ENCODE results near the gene TXK. TPM values are rescaled to one million over a fixed set of nuclear protein-coding genes. Genes with fewer than 3 reads are reported as not detected.

The TXK gene
- total RNA-seq, 4 donors from 2014 or later: 1.5 to 9.9 (median 3.2) TPM

- no peak for TF ChIP-seq CTCF (IDR thresholded peaks at IDR 0.05; ENCODE audit: low read depth)
Observed at GRCh38 chr4:48073567-48074103, 60.4 kb downstream of the TXK start.

DNA sequence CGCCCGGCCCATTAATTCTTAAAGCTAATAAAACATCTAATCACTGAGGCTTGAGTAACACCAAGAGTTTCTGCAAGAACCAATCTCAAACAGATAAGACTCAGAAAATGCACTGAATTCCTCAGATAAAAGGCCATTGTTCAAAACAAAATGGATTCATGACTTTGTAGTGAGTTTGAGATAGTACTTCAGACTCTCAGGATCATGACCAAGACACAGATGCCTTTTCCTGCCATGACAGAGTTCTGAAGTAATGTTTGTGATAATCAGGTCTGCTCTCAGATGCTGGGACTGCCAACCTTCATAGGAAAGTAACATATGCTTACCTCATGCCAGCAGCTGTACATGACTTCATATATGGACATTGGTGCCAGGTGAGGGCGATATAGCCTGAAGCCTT lies 62.9 kb downstream of the TXK start:
- TF ChIP-seq CTCF (IDR thresholded peaks at IDR 0.05; ENCODE audit: low read depth): no peak

GRCh38 chr4:48069026-48069425 lies 65.0 kb downstream of the TXK start:
- TF ChIP-seq CTCF (IDR thresholded peaks at IDR 0.05; ENCODE audit: low read depth): no peak

- TF ChIP-seq CTCF (IDR thresholded peaks at IDR 0.05; ENCODE audit: low read depth): no peak
Observed at GRCh38 chr4:48068182-48068581, 65.9 kb downstream of the TXK start.

- no peak for TF ChIP-seq CTCF (IDR thresholded peaks at IDR 0.05; ENCODE audit: low read depth)
Observed at GRCh38 chr4:48067536-48067935, 66.5 kb downstream of the TXK start.

DNA sequence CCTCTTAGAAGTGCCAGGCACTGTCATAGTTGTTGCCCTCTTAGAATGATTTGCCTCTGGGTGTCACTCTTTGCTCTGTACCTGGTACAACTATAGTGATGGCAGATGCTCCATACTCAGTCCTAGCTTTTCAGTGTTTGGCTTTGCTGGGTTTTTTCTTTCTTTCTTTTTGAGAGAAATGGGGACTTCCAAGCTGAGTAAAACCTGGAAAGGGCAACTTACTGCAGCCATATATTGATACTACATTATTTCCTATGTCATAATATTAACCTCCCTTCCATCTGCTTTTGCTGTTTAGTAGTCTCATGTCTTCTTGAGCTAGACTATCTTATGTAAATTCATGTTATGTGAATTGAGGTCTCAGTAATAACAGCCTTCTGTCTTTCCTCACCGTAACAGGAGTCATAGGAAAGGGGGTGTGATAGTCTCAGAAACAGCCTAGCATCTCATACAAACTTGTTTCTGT lies 68.4 kb downstream of the TXK start:
- TF ChIP-seq CTCF (IDR thresholded peaks at IDR 0.05; ENCODE audit: low read depth): no peak

DNA sequence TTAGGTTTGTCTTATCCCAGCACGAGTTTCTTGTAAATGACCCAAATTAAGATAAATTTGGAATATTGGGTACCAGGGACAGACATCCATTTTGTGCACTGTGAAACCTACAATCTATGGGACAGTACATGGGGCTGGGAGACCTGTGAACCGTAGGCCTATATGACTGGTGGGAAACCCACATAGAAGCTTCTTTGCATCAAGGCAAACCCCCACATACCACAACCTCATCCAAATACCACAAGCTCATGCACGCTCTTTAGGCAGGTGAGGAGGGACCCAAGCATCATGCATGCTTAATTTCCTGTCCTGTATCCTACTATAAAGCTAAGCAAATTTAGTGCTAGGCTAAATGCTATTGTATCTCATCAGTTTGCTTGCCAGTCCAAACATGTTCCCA lies 69.7 kb downstream of the TXK start:
- no peak for TF ChIP-seq CTCF (IDR thresholded peaks at IDR 0.05; ENCODE audit: low read depth)
